HG02623 (cell line): ENCODE measurements around the gene GALNTL6.

Experiments used
- ATAC-seq: cut with Tn5 transposase; IDR thresholded peaks from one replicate; pipeline ENCODE4 v1.9.1; 2021; ENCODE audit warnings: moderate library complexity; ENCODE audit not compliant: unreplicated experiment

The GALNTL6 gene

DNA sequence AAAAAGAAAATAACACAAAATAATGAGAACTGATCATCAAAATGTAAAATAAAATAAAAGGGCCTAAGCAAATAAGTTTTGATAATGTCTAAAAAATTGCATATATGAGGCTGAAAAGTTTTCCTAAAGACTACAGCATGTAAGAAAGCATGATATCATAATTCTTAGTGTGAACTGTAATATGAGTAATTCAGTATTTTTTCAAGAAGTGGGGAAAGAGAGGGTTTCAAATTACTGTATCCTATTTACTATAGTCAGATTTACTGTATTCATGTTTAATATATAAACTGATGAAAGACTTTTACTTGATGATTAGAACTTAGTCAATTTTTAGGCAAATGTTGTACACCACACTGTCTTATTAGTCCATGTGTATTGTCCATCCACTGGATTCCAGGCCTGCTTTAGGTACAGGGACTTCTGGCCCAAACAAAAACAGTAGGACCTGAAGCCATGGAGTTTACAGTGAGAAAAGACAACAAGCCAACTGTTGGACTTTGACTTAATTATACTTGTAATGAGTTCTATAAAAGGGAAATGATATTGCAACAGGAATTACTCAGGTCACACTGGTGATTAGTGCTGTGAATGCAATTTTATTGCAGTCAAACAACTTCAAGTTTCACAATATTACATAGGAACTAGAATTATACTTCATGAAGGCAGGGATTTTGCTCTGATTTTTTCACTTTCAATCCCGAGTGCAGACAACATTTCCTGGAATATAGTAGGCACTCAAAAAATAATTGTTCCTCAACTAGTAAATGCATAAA is 837.7 kb downstream of the GALNTL6 start:
- no peak for ATAC-seq

DNA sequence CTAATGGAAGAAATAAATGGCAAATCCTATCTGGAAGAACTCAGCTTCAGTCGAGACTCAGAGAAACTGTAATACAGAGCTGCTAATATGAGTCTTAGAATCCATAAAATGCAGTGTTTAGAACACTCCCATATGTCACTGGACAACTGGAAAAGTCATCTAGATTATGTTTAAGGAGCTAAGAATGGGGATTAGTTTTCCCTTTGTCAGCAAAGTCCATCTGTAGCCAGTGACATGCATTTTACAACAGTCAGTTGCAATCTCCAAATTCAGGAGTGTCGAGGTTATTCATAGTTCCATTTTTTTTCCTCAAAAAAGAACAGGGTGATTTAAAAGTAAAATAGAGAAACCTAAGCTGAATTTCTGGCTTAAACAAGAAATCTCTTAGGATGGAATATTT is 838.8 kb downstream of the GALNTL6 start:
- no peak for ATAC-seq

DNA sequence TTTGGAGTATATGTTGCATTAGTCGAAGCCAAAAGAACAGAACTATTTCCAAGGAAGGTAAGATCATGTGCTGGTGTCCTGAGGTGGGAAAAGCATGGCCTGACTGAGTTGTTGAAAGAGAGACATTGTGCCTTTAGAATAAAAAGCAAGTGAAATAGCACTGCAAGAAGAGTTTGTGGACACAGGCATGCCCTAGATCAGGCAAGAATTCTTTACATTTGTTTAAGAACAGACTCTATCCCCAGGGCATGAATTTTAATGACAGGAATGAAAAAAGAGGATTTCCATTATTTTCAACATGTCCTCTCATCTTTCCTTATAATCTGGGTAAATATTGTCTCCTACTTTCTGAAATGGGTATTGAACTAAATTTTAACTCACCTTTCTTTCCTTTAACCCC is 839.2 kb downstream of the GALNTL6 start:
- no peak for ATAC-seq

DNA sequence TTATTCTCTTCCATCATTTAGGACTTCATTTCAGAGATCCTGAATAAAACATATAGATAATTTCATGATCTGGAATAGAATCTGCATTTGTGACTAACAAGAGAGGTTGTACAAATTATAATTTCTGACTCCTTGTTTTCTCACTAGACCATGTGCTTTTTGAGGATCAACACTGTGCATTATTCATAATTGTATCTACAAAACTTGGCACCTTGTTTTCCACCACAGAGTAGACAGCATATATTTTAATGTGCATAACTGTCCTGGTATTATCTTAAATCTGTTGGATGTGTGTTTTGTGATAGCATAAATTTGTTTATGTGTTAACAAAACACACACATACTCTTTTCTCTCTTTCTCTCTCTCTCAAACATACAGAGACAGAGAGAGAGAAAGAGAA is 840.5 kb downstream of the GALNTL6 start:
- ATAC-seq, result no peak

DNA sequence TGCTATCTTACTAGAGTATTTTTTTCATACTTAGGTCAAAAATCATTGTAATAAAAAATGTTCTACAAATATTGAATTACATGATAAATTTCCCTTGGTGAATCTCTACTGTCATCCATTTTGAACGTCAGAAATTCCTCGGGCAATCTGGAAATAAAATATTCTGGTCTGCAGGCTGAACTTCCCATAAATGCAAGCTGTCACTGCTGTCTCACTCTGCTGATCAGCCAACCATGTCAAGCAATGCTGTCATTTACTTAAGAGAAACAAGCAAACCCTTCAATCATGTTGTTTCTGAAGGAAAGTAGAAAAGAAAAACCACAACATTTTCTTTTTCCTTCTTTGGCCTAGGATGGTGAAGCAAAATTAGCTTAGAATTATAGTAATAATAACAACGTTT is 841.3 kb downstream of the GALNTL6 start:
- ATAC-seq, result no peak

DNA sequence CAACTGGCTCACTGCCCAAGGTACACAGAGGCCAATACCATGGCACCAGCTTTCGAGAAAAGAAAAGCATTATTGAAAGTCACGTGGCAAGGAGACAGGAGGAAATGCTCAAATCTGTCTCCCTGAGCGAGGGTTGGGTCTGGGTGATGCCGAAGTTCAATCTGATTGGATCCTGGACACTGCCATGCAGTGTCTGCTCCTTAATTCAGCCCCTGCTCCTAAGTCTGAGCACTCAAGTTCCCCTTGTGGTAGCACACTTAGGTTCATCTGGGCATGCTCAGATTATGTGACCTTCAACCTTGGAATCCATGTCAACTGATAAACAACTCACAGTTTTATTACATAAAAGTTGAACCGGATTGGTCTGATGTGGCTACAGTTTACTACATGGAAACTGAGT is 842.9 kb downstream of the GALNTL6 start:
- ATAC-seq, result no peak

DNA sequence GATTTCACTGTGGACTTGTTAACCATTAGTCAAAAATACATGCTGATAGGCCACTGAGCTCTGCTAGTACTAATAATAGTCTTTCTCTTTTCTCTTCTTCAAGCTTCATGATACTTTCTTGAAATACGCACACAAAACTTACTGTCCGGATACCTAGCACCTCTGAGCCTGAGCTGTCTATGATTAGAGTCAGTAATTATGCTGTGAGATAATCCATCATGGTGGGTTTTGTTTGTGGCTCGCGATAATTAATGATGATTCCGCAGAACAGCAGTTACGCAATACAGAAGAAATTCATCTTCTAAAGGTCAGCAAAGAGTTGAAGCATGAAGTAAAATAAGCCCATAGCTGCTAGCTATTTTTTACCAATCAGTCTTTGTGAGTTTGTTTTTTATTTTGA is 843.9 kb downstream of the GALNTL6 start:
- ATAC-seq, result no peak

DNA sequence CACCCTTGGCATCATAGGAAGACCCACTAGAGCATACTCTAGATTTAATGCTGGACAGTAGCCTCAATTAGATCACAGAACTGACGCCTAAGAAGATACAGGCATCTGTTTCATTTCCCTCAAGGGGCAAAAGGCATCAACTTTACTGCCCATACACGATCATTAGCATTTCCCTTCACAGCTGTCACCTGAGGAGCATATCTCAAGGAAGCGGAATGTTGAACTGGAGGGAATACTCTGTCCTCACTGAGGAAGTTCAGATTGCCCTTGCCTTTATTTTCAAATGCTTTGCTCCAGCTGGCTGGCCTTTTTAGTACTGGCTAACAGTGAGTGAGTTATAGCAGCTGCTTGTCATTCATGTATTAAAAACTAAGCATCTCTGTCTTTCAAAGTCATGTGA is 847.0 kb downstream of the GALNTL6 start:
- ATAC-seq, result no peak

DNA sequence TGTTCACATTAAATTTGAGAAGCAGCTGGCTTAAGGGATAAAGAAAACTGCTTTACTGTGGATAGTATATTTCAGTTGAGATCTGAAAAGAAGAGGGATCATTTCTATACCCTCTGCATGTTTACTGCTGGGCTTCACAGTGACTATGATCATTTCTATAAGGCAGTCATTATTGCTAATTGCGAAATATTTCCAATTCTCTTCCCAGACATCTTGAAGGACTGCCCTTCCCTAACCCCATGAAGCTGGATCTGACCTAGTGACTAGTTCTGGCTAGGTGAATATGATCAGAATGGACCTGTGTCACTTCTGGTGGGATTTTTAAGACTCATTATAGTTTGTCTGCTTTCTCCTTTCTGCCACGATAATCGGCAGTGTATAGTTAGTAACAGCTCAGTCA is 848.9 kb downstream of the GALNTL6 start:
- ATAC-seq, result no peak

DNA sequence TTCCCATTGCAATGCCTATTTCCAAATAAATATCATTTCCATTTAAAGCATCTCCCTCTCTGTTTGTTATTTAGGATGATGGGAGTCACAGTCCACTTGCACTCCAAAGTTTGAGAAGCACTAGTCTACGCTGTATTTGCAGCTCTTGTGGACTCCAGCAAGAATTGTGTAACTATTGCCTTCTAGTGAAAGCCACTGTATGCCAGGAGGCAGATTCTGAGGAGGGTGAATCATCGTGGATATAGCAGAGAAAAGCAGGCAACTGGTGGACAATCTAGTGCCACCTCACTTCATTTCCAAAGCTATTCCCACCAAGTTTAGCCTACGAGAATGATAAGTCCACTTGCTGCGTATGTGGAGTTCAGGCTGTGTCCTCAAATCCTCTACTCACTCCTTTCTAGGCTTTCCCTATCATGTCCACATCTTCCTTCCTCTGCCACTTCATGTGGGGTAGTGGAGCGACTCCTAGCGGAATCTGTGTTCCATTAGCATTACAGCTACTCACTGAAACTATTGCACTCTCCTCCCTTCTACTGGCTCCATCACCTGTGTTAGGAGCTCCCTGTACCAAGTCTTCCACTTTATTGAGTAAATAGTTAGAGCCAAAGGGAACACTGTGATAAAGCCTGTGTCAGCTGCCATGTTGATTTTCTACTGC is 853.6 kb downstream of the GALNTL6 start:
- ATAC-seq, result no peak

DNA sequence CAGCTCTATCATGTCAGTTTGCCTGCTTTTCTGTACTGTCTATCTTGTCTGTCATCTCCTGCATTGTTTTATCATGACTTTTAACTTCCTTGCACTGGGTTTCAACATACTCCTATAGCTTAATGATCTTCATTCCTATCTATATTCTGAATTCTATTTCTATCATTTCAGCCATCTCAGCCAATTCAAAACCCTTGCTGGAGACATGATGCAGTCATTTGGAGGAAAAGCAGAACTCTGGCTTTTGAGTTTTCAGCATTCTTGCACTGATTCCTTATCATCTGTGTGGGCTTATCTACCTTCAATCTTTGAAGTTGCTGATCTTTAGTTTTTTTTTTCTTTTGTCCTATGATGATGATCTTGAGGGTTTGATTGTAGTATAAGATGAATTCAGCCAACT is 861.6 kb downstream of the GALNTL6 start:
- no peak for ATAC-seq

DNA sequence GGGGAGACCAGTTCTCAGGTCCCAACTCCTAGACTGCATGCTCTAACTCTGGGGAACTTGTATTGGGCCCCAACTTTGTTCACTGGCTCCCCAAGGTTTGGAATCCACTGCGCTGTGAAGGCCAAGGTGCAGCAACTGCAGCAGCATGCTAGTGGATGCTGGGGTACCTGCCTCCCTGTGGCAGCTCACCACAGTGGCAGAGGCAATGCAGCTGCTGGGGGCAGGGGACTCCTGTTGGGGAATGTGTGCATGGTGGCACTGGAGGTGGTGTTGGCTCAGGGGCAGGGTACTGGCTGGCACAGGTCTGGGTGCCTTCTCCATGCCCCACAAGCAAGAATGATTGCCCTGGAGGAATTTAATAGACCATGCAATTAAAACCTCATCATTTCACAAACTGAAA is 862.0 kb downstream of the GALNTL6 start:
- ATAC-seq, result no peak

DNA sequence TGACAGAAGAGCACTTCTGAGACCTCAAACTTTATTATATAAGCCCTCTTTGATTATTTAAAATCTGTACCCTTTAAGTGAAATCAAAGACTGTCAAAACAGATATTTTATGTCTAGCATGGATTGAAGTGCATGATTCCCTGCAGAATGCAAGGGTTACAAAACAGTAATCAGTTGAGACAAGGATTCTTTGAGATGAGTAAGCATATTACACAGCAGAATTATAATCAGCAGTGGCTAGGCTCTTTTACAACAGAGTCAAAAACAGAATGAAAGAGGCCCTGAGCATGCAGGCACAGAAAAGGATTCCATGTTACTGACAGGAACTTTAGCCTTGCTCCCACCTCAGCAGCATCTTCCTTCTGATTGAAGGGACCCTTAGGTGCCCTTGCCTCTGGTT is 867.5 kb downstream of the GALNTL6 start:
- ATAC-seq, result no peak

DNA sequence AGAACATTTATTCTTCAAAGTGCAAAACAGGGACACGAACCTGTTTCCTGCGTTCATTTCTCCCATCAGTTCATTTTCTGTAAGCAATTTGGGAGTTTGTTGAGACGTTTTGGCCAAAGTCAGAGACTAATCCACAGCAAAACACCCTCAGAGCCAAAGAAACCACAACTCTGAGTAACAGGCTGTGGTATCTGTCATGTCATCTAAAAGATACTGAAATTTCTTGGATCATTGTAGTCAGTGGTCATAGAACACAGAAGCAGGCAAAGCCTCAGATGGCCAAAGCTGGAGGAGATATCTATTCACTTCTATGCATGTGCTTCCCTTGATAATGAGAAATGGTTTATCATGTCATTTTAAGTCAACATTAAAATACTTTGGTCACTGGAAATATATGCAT is 869.8 kb downstream of the GALNTL6 start:
- no peak for ATAC-seq

DNA sequence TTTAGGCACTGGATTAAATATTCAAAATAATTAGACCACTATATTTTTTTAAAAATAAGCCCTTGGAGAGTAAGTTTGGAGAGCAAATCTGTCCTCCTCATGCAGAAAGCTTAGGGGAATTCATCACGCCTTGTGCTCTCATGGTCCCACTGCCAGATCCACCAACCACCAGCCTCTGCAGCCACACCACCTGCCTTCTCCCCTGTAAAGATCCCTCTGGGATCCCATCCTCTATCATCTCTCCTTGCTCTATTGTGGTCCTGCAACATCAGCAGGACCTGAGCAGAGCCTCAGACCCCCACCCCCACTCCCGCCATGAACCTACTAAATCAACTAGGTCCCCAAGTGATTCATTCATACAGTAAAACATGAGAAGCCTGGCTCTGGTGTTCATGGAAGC is 872.8 kb downstream of the GALNTL6 start:
- no peak for ATAC-seq

DNA sequence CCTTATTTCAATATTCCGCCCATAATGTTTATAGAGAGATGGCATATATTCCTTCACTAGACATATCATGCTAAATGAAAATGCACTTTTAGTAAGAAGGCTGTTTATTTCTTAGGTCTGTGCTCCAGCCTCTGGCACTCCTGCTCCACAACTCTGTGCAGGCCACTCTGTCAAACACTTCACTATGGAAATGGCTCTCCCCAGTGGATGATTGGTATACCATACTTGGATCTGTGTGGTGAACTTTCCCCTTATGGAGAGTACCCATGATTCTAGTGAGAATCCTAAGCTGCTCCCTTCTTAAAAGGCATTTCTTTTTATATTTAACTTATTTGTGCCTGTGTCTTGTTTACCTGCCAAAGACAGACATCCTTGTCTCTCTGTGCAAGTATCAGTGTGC is 875.3 kb downstream of the GALNTL6 start:
- no peak for ATAC-seq

DNA sequence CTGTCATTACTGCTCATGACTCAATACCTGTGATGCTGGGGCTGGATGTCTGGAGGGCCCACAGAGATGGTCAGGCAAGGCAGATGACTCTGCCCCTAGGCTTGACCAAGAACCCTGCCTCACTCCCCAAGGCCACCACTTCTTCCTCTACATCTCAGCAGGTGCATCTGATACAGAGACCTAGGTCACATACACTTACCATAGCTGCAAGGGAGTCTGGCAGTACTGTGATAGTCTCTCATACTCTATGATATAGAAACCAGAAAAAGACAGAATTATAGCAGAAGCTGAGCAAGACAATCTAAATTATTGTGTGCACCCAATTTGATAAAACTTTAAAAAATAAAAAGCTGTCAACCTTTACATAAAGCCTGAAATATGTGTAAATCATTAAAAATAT is 878.3 kb downstream of the GALNTL6 start:
- ATAC-seq, result no peak

DNA sequence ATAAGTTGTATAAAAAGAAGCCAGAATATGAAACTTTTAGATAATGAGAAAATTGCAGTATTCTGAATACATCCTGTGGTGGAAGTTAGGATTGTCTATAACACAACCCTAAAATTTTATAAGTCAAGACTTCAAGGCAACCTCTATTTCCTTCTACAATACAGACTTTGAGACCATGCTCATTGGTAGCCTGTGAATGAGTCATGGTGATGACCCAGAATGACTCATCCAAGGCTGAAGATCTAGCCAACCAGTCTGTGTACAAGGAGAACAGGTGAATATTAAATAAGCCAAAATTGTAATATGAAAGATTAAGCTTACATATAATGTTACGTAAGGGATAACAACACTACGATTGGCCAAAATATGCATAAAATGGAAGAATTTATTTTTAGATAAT is 879.5 kb downstream of the GALNTL6 start:
- no peak for ATAC-seq

DNA sequence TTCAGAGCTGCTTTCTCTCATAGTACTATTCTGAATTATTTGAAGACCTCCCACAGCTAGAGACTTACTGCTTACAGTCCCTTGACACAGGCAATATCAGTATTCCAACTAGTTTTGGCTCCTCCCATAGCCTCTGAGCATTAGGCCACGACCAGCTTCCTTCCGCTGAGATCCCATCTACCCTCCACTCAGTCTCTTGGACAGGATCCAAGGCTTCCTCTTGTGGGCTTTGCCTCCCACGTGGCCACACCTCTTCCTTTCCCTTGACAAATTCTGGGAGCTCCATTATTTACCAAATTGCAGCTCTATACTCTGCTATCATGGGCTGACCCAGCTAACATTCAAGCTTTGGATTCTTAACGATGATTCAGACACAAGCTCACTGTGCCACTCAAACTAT is 885.1 kb downstream of the GALNTL6 start:
- no peak for ATAC-seq

DNA sequence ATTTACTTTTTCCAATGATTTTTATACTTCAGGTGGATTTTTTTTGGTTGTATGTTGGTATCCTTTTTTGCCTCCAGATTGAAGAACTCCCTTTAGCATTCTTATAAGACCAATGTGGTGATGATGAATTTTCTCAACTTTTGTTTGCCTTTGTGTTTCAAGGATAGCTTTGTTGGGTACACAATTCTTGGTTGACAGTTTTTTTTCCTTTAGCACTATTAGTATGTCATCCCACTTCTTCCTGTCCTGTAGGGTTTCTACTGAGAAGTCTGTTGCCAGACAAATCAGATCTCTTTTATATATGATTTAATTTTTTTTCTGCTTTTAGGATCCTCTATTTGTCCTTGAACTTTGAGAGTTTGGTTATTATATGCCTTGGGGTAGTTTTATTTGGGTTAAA is 892.4 kb downstream of the GALNTL6 start:
- no peak for ATAC-seq

DNA sequence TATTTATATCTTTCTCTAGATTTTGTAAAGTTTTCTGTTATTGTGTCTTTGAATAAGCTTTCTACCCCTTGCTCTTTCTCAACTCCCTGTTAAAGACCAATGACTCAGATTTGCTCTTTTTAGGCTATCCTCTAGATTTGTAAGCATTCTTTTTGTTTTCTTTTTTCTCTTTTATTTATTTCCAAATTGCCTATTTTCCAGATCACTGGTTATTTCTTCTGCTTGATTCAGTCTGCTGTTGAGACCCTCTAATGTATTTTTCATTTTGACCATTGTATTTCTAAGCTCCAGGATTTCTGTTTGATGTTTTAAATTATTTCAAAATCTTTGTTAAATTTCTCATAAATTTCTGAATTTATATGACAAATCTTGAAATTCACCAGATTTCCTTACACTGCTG is 892.8 kb downstream of the GALNTL6 start:
- no peak for ATAC-seq

DNA sequence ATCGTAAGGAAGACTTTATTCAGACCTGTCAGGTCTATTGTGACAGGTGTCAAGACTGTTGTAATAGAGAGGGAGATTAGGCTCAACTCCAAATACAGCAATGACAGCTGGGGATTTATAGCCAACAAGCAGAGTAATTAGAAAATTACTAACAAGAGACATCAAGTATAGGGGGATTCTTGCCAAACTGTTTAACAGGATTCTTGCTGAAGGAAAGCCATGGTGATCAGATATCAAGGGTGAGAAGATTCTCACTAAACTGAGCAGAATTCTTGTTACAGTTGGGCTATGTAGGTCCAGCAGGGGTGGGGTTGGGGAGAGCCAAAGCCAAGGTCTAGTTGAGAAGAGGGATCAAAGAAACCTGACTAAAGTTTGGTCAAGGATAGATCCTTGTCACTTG is 894.4 kb downstream of the GALNTL6 start:
- ATAC-seq, result no peak

DNA sequence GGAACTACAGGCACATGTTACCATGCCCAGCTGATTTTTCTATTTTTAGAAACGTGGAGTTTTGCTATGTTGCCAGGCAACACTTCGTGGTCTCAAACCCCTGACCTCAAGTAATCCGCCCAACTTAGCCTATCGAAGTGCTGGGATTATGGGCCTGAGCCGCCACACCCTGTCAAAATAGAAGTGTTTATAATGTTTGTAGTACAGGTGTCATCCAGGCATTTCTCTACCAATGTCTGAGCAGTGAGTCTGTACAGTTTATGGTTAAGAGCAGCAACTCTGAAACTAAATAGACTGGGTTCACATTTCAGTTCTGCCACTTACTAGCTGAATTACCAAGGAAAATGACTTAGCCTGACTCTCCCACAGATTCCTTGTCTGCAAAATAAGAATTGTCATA is 895.0 kb downstream of the GALNTL6 start:
- ATAC-seq, result no peak
